GM19035 (cell line): ENCODE results near the gene ACO1.
A peak's percentile ranks its signal among the peaks of the same experiment; 100 is the strongest.

Source experiments
- ATAC-seq: cut with Tn5 transposase; IDR thresholded peaks from one replicate; pipeline ENCODE4 v1.9.1; 2021; ENCODE audit not compliant: unreplicated experiment

ACO1 gene

GRCh38 chr9:32419921-32420320, 35.5 kb downstream of the ACO1 start:
- no peak for ATAC-seq

DNA sequence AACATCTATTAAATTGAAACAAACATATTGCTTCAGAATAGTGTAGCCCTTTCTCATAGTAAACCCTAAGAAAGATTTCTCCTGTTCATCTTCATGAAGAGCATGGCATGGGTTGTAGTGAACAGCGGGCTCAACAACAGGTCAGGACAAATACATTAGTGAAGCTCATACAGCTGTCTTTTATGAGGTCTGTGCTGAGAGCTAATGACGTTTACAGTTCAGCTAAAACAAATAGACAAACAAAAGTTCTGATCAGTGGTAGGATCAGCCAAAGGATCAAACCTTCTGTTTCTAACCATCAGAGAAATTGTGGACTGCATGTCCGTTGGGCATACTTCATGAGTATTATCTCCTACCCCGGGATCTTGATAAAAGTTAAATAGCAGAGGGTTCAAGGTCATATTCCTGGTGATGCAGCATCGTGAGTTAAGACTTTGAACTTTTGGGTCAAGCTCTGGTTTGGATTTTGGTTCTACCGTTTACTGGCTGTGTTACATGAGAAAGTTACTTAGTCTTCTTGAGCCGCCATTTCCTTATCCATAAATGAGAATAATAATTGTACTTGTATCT, 37.9 kb downstream of the ACO1 start:
- ATAC-seq, result no peak

DNA sequence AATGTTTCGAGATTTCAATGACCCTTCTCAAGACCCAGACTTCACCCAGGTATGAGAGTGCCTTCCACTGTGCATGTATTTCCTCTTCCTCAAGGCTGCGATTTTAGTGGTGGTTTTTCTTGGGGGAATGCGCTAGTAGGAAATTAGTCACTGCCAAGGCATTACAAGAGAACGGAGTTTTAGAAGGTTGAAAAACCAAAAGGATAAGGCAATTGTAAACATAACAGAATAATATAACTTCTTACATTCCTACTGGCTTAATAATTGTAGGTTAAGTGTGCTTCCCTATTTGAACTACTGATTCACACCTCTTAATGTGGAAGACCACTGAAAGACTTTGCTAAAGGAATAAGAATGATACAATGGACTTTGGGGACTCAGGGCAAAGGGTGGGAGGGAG, 38.9 kb downstream of the ACO1 start:
- ATAC-seq, result no peak

DNA sequence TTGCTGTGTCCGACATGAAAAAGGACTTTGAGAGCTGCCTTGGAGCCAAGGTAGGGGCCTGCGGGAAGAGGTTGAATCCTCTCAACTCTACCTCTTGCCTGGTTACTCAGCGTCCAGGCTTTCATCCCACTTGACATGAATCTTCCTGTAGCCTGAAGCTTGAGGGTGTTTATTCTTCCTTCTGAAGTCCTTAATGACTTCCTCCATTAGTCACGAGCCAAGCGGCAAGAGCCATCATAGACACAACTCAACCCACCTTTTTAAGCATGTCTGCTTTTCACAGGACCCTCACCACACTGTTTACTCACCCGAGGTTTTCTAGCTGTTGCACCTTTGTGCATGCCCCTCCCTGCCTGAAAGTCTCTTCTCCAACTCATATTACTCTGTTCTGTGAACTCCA, 40.2 kb downstream of the ACO1 start:
- ATAC-seq, result no peak

DNA sequence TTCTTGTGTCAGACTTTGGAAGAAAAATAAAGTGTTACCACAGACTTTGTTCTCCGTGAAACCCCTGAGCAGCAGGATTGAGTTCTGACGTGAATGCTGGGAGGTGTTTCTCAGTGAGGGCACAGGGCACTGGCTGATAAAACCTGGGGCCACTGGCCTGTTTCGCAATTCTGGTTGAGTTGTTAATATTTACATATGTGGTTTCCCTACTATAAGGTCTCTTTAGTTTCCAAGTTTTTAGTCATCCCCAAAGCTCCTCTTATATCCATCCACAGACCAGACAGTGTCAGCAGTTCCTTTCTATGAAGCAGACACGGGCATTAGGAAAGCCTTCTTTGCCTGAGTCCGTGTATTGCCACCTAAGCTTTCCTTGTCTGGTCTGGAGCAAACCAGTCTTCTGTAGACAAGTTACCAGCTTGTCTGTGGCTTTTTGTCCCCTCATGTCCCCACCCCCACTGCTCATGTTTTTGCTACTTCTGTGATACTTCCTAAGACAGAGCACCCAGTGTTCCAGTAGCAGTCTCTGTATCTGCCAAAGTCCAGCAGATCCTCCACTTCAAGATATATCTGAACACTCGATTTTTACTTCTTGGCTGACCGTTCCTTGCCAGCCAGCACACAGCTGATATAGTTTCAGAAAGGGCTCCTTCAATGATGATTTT, 42.0 kb downstream of the ACO1 start:
- ATAC-seq, result no peak

DNA sequence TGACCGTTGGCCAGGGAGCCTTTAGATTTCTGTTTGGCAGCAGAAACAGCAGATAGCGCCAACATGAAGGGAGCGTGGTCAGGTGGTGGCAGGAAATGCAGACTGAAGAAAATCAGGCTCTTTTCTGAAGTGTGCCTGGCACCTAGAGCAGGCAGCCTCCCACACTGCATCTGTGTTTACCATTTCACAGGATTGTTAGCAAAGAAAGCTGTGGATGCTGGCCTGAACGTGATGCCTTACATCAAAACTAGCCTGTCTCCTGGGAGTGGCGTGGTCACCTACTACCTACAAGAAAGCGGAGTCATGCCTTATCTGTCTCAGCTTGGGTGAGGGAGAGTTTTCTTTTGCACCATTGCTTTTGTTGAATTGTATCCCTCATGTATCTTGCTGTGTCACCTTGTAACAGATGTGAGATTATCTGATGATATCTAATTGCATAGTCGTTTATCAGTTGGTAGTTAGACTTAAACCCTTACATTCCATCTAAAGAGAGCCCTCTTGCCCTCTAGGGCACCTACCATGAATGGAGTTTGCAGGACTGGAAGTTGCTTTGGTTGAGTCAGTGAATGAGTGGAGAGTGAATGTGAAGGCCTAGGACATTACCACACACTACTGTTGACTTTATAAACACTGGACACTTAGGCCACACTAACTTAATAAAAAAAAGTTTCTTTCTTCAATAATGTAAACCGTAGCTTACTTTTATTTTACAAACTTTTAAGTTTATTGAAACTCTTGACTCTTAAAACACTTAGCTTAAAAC, 42.8 kb downstream of the ACO1 start:
- no peak for ATAC-seq

DNA sequence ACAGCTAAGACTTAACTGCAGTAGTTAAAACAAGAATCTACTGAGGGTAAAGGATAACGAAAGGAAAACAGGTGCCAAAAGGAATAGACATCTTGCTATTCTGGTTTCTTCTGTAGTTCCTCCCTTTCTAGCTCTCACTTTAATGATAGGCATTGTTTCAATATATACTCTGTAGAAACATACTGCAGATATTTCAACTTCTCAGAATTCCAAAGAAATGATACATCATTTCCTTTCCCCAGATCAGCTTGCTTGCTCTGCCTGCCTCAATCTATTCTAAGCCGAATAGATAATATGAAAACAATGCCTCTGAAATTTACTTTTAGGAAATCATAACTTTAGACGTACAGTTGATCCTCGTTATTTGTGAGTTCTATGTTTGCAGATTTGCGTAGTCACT, 46.3 kb downstream of the ACO1 start:
- ATAC-seq, result no peak

- no peak for ATAC-seq
These were observed 46.8 kb downstream of the ACO1 start for GRCh38 chr9:32431196-32431595.

DNA sequence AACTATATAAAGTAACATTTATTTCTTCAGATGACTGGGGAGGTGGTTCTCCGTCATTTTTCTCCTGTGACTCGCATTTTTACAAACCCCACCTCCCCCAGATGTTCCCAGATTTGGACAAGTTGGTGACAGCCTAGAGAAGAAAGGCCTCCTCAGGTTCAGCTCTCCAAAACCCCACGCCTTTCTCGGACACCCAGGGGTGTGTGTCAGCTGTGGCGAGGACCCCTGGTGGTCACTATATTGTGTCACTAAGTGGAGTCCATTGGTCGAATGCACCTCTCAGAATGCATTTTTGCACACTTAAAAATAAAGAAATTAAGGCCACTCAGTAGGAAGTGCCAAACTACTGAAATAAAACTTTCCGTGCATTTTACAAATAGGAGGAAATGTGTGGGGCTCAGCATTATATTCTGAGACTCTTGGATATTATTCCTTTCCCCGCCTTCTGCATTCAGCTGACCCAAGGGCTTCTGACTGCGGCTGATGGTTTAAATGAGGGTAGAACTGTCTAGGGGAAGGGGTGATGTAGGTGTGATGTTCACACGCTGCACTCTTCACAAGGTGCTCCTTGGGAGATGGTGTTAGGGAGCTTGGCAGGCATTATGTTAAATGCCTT, 47.6 kb downstream of the ACO1 start:
- ATAC-seq, result peak; percentile 53

DNA sequence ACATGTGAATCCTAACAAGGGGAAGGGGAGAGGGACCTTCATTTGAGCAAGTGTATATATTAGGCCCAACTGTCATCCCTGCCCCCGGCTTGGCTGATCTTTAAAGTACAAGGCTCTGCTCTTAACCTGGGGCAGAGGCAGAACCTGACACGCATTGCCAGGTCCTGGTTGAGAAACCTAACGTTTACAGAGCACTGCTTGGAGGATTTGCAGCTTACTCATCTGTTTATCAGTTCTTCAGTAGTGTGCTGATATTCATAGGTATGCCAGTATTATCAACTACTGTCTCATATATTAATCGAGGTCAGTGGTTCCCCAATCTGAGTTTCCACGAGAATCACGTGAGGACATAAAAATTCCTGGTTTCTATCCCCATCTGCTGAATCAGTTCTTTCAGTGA, 50.4 kb downstream of the ACO1 start:
- no peak for ATAC-seq

DNA sequence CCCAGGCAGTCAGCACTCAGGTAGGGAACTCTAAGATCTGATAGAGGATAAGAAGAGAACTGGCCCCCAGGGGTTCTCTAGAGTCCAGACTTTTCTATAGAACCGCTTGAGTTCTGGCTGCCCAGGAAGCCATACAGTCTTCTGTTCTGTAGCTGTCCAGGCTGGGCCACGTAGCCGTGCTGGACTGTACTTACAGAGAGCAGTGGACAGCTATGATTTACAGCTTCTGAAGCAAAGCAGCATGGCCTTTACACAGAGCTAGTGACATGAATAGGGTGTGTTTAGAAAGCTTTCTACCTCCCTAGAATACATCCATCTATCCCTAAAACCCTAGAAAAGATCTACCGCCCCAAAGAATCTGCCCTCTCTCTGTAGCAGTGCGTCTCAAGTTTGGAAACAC, 57.2 kb downstream of the ACO1 start:
- ATAC-seq, result no peak

- no peak for ATAC-seq
These were observed 58.0 kb downstream of the ACO1 start for GRCh38 chr9:32442433-32442832.

- ATAC-seq, result no peak
These were observed 65.5 kb downstream of the ACO1 start for GRCh38 chr9:32449969-32450368.

GRCh38 chr9:32454280-32454679, 69.8 kb downstream of the ACO1 start:
- ATAC-seq, result no peak

GRCh38 chr9:32455738-32456137, 71.3 kb downstream of the ACO1 start:
- no peak for ATAC-seq

DNA sequence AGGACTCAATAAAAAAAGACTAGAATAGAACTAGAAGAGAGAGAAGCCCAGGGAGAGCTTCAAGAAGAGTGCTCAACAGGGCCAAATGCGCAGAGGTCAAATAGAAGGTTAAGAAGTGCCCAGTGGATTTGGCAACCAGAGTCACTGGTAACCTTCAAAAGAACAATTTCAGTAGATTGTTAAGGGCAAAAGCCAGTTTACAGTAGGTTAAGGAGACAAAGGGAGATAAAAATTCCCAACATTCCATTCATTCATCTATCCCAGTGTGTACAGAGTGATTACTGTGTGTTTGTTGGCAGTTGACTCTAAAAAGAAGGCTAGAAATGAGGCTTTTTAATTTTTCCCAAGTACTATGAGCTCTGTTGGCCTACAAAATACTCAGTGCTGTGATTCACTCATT, 72.1 kb downstream of the ACO1 start:
- no peak for ATAC-seq

DNA sequence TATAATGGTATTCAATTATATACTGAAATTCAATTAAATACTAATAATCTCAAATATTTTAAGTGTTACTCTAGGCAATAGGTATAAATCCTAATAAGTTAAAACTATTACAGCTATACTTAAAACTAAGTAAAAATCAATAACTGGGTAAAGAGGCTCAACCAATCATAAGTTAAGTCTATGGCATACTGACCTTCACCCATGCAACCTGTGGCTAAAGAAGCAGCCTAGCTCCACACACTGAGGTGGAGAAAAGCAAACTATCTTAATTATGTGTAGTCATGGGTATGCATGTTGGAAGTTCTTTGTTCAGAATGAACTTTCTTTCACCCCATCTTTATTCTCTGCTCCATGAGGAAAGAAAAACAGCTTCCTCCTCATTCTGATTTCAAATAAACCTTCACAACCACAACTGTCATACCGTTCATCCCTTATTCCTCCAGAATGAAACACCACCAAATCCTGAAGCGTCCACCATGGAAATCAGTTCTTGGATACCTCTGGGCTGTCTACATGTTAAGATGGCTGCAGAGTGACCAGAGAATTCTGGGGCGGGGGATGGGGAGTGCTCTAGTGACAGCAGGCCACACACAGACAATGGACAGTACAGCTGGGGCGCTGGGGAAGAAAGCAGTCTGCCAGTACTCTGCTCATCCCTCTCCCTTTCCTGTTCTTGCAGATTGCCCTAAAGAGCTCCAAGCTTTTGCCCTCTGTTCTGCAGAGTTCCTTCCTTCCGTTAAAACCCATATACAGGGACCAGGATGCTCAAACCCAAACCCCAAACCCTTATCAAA, 79.3 kb downstream of the ACO1 start:
- no peak for ATAC-seq

- ATAC-seq, result no peak
These were observed 84.3 kb downstream of the ACO1 start for GRCh38 chr9:32468740-32469139.

GRCh38 chr9:32472344-32472743, 87.9 kb downstream of the ACO1 start:
- no peak for ATAC-seq

DNA sequence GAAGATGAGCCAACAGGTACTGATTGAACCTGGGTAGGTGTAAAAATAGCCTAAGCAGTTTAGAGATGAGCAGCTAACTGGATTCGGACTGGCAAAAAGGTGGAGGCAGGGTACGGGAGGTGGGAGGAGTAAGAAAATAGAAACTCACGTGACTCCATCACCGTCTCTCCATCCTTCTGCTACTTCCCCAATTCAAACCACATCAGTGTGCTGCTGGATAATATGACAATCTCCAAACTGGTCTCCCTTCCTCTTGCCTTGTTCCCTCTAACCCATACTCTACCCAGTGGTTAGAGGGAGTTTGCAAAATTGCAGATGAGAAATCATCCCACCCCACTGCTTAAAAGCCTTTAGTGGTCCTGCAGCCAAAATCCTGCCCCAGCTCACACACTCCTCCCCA, 98.9 kb downstream of the ACO1 start:
- ATAC-seq, result no peak

- ATAC-seq, result no peak
These were observed 102.6 kb downstream of the ACO1 start for GRCh38 chr9:32486839-32487562.
